ENCODE measurements around the gene TTC38. TPM values are rescaled to one million over a fixed set of nuclear protein-coding genes. Genes with fewer than 3 reads are reported as not detected.

Gene TTC38
- total RNA-seq, 4 donors from 2014 or later: 49.8 to 116 (median 76.8) TPM

GRCh38 chr22:46320166-46320710 lies 52.4 kb downstream of the TTC38 start:
- TF ChIP-seq, protein P1, sequence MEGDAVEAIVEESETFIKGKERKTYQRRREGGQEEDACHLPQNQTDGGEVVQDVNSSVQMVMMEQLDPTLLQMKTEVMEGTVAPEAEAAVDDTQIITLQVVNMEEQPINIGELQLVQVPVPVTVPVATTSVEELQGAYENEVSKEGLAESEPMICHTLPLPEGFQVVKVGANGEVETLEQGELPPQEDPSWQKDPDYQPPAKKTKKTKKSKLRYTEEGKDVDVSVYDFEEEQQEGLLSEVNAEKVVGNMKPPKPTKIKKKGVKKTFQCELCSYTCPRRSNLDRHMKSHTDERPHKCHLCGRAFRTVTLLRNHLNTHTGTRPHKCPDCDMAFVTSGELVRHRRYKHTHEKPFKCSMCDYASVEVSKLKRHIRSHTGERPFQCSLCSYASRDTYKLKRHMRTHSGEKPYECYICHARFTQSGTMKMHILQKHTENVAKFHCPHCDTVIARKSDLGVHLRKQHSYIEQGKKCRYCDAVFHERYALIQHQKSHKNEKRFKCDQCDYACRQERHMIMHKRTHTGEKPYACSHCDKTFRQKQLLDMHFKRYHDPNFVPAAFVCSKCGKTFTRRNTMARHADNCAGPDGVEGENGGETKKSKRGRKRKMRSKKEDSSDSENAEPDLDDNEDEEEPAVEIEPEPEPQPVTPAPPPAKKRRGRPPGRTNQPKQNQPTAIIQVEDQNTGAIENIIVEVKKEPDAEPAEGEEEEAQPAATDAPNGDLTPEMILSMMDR (IDR thresholded peaks at IDR 0.05): no peak
- ATAC-seq (ENCODE audit: low FRiP score): no peak
- no peak for DNase-seq (ENCODE audit: low spot score)

- ATAC-seq (ENCODE audit: low FRiP score): no peak
- no peak for DNase-seq (ENCODE audit: low spot score)
- TF ChIP-seq, protein P1 (IDR thresholded peaks at IDR 0.05): no peak
Observed at GRCh38 chr22:46320716-46321386, 53.0 kb downstream of the TTC38 start.

- TF ChIP-seq, protein P1 (IDR thresholded peaks at IDR 0.05): no peak
- no peak for DNase-seq (ENCODE audit: low spot score)
- no peak for ATAC-seq (ENCODE audit: low FRiP score)
Observed at GRCh38 chr22:46322711-46323110, 54.9 kb downstream of the TTC38 start.

DNA sequence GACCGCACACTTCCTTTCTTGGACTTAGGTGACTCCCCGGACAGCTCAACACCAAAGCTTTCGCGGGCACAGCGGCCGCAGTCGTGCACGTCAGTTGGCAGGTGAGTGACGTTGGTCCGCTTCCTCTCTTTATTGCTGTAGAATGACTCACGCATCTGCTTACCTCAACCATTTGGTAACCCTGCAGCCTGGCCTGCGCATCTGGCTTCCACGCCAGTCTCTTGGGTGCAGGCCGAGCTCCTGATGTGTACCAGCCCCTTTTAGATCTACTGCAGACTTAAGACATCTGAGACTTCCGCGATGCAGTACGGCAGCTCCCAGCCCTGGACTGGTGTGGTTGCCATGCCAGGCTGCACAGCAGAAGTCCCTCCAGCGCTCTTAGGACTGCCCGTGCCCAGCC lies 55.4 kb downstream of the TTC38 start:
- no peak for DNase-seq (ENCODE audit: low spot score)
- no peak for ATAC-seq (ENCODE audit: low FRiP score)
- TF ChIP-seq, protein P1 (IDR thresholded peaks at IDR 0.05): no peak

- ATAC-seq (ENCODE audit: low FRiP score): no peak
Observed at GRCh38 chr22:46326066-46326680, 58.4 kb downstream of the TTC38 start.

GRCh38 chr22:46327691-46328465 lies 60.1 kb downstream of the TTC38 start:
- TF ChIP-seq, protein P1 (IDR thresholded peaks at IDR 0.05): no peak
- ATAC-seq (ENCODE audit: low FRiP score) (no peak), DNase-seq (ENCODE audit: low spot score) (no peak)

More at GRCh38 chr22:46326066-46326680, 58.4 kb downstream of the TTC38 start:
- DNase-seq (ENCODE audit: low spot score): no peak
- TF ChIP-seq, protein P1 (IDR thresholded peaks at IDR 0.05): no peak
